Measurements from ENCODE around the gene PTPRD. TPM values are rescaled to one million over a fixed set of nuclear protein-coding genes. Genes with fewer than 3 reads are reported as not detected.

The PTPRD gene
- total and polyA plus RNA-seq, 2 of the 4 experiments (the other 2 are of a cell fraction), result 0.07 to 0.18 TPM

DNA sequence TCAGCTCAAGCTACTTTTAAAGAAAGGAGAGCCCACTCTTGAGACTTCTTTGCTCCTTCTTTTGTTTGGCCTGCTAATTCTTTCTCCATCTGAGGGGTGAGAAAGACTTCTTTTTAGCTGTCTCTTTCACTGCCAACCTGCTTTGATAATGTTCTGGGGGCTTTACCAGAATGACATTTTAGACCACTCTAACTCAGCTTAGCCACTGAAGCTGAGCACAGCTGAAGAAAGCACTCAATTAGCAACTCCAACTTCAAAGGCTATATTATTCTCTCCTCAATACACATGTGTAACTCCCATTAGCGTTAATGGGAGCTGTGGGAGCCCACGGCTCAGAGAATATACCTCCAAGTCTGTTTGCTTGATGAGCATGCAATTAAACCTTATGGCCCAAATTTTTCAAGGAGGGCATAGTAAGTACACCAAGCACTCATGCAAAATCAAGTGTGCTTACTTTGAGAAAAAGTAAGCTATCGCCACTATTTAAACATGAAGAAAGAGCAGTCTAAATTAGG lies 1997.8 kb downstream of the PTPRD start:
- H3K9me1 ChIP-seq (ENCODE audit: insufficient read depth, low read length), result no peaks in the 10 kb centered on the region
- H3K14ac ChIP-seq (replicated peaks; ENCODE audit: low read depth, low read length), result no peak overlapping the region
- no peak overlapping the region for H3K4me2 ChIP-seq (ENCODE audit: low read depth, low read length)
- H3K56ac ChIP-seq (ENCODE audit: extremely low read depth, insufficient read depth, low read length), result no peak overlapping the region
- intact Hi-C loops (cut with micrococcal nuclease) (no loop called here), in situ Hi-C loops (cut with MboI; ENCODE audit: low sequenced_read_pairs) (no loop called here), dilution Hi-C loops (cut with HindIII; ENCODE audit: low sequenced_read_pairs, unreplicated experiment) (no loop called here)
- no peak for DNase-seq
- no peak overlapping the region for H2BK15ac ChIP-seq (ENCODE audit: low read depth, low read length)
- H3K4me3 ChIP-seq (ENCODE audit: insufficient read depth, low read depth, low read length), result no peak overlapping the region
- no peaks in the 10 kb centered on the region for H3K4me1 ChIP-seq (ENCODE audit: control insufficient read depth, insufficient read depth, low read length)
- H3K9ac ChIP-seq (ENCODE audit: low read depth, low read length), result no peak overlapping the region
- ChIA-PET CTCF (no interaction called here), POLR2A (ENCODE audit: unreplicated experiment) (no interaction called here)
- TF ChIP-seq RFX5 (IDR thresholded peaks at IDR 0.05; ENCODE audit: low read depth, low read length) (no peak), MAFK (IDR thresholded peaks at IDR 0.05; ENCODE audit: low read depth, low read length) (no peak), CHD1 (IDR thresholded peaks at IDR 0.05; ENCODE audit: low read depth, low read length) (no peak), MAZ (IDR thresholded peaks at IDR 0.05; ENCODE audit: borderline replicate concordance, low read depth, low read length) (no peak), MXI1 (IDR thresholded peaks at IDR 0.05; ENCODE audit: borderline replicate concordance, low read depth, low read length) (no peak), BHLHE40 (IDR thresholded peaks at IDR 0.05; ENCODE audit: low read depth, low read length) (no peak), SMC3 (IDR thresholded peaks at IDR 0.05; ENCODE audit: low read depth, low read length) (no peak), NFE2L2 (IDR thresholded peaks at IDR 0.05; ENCODE audit: low read depth, low read length) (no peak), POLR2A (IDR thresholded peaks at IDR 0.05; ENCODE audit: low read depth, low read length) (no peak), RCOR1 (IDR thresholded peaks at IDR 0.05; ENCODE audit: insufficient replicate concordance, low read length) (no peak), CTCF (conservative IDR thresholded peaks at IDR 0.05; ENCODE audit: low read depth, low read length) (no peak), RAD21 (IDR thresholded peaks at IDR 0.05; ENCODE audit: low read length) (no peak), FOS (IDR thresholded peaks at IDR 0.05; ENCODE audit: low read depth, low read length) (no peak)
- TF ChIP-seq, protein P1, sequence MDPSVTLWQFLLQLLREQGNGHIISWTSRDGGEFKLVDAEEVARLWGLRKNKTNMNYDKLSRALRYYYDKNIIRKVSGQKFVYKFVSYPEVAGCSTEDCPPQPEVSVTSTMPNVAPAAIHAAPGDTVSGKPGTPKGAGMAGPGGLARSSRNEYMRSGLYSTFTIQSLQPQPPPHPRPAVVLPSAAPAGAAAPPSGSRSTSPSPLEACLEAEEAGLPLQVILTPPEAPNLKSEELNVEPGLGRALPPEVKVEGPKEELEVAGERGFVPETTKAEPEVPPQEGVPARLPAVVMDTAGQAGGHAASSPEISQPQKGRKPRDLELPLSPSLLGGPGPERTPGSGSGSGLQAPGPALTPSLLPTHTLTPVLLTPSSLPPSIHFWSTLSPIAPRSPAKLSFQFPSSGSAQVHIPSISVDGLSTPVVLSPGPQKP (IDR thresholded peaks at IDR 0.05; ENCODE audit: borderline replicate concordance, low read depth, low read length), result no peak
- no peak overlapping the region for H3K18ac ChIP-seq (ENCODE audit: low read depth, low read length)
- no CpG with 5 or more reads among the region's 3 CpGs for WGBS, 2 experiments (ENCODE audit: extremely low coverage in 2 of 2, insufficient read length in 1 of 2)
- H3K36me3 ChIP-seq (ENCODE audit: control insufficient read depth, insufficient read depth, low read length), result no peaks in the 10 kb centered on the region
- H2BK5ac ChIP-seq (ENCODE audit: low read depth, low read length, poor library complexity, severe bottlenecking), result no peak overlapping the region
- H3K27ac ChIP-seq (ENCODE audit: insufficient read depth, low read length), result no peak overlapping the region
- no peaks in the 10 kb centered on the region for H3K27me3 ChIP-seq (ENCODE audit: control insufficient read depth, insufficient read depth, low read length)
- no peak overlapping the region for H3K23ac ChIP-seq (ENCODE audit: low read depth, low read length)
- H3K4ac ChIP-seq (ENCODE audit: low read depth, low read length), result no peak overlapping the region
- no peak overlapping the region for H2BK120ac ChIP-seq (ENCODE audit: low read depth, low read length)
- H4K20me1 ChIP-seq (ENCODE audit: insufficient read depth, low read length), result no peaks in the 10 kb centered on the region
- no peak overlapping the region for H4K8ac ChIP-seq (ENCODE audit: low read depth in 2 of 2, low read length in 2 of 2)
- no peaks in the 10 kb centered on the region for H3K79me1 ChIP-seq (ENCODE audit: low read depth in 1 of 2, low read length in 2 of 2)
- BruUV-seq (replicated peaks), result no TSS peak
- H2BK20ac ChIP-seq (ENCODE audit: low read depth, low read length), result no peak overlapping the region
- no peak overlapping the region for H2AK5ac ChIP-seq (ENCODE audit: low read depth, low read length)
- ATAC-seq (ENCODE audit: low read depth), result no peak
- no peak overlapping the region for H4K5ac ChIP-seq (ENCODE audit: low read depth, low read length)
- no peak overlapping the region for H4K91ac ChIP-seq (ENCODE audit: insufficient read depth, low read depth, low read length)
- H2AK9ac ChIP-seq (replicated peaks; ENCODE audit: low read depth, low read length, poor library complexity), result no peak overlapping the region
- H3K9me3 ChIP-seq (ENCODE audit: control insufficient read depth, insufficient read depth, low read length), result no peaks in the 10 kb centered on the region
- no peak overlapping the region for H2AFZ ChIP-seq (replicated peaks; ENCODE audit: low read length, poor library complexity)
